Gastrocnemius medialis (tissue), 4 donors: ENCODE measurements around the gene DYNLT5. TPM values are rescaled to one million over a fixed set of nuclear protein-coding genes. Genes with fewer than 3 reads are reported as not detected.

Source experiments
- ATAC-seq, 2 donors: fragments of 150-250 bp; one replicate each; pipeline ENCODE4 v1.9.1; 2016
- DNase-seq, 2 donors: peaks; one replicate each; pipeline ENCODE4 v3.0.0-alpha.2; 2019
- H3K27ac ChIP-seq, 4 donors: fragments of 200-600 bp; sonication (generic); 1 replicate in 1 of 4; 2 replicates in 3 of 4; pipeline ENCODE4 v1.5.1; 2016 to 2018; ENCODE audit warnings: mild to moderate bottlenecking in 2 of 4, moderate library complexity in 1 of 4
- H3K27me3 ChIP-seq, 3 donors: fragments of 200-600 bp; sonication (generic) in 2 of 3; 1 replicate in 1 of 3; 2 replicates in 2 of 3; pipeline versions ENCODE4 v1.5.1 to v1.6.0; 2016 to 2019; ENCODE audit warnings: mild to moderate bottlenecking in 1 of 3, moderate library complexity in 1 of 3
- H3K36me3 ChIP-seq, 2 donors: fragments of 200-600 bp; sonication (generic) in 1 of 2; one replicate each; pipeline ENCODE4 v1.5.1; 2017 to 2018
- H3K4me1 ChIP-seq, 2 donors: fragments of 200-600 bp; sonication (generic) in 1 of 2; one replicate each; pipeline ENCODE4 v1.5.1; 2016 to 2017; ENCODE audit warnings: mild to moderate bottlenecking in 2 of 2
- H3K4me3 ChIP-seq, 4 donors: fragments of 200-600 bp; sonication (generic) in 3 of 4; 1 replicate in 1 of 4; 2 replicates in 3 of 4; pipeline ENCODE4 v1.5.1; 2016 to 2019; ENCODE audit warnings: mild to moderate bottlenecking in 2 of 4
- H3K9me3 ChIP-seq, 3 donors: fragments of 200-600 bp; sonication (generic) in 2 of 3; 1 replicate in 1 of 3; 2 replicates in 2 of 3; pipeline ENCODE4 v1.5.1; 2016 to 2019
- CTCF ChIP-seq, 5 experiments: fragments of 450-650 bp in 3 of 5; fragments of 200-600 bp in 2 of 5; sonication (generic) in 2 of 5; IDR thresholded peaks in 4 of 5; conservative IDR thresholded peaks in 1 of 5; 1 replicate in 4 of 5; 2 replicates in 1 of 5; pipeline ENCODE4 v1.5.1; 2016 to 2019; ENCODE audit warnings: antibody characterized with exemption in 5 of 5, mild to moderate bottlenecking in 3 of 5, moderate library complexity in 3 of 5
- POLR2A ChIP-seq, 2 donors: fragments of 450-650 bp; IDR thresholded peaks; one replicate each; pipeline ENCODE4 v1.6.1; 2017; ENCODE audit warnings: antibody characterized with exemption in 2 of 2, mild to moderate bottlenecking in 2 of 2, moderate library complexity in 2 of 2
- in situ Hi-C, 4 donors: fragments of 200-750 bp; cut with MboI; loops; one replicate each; pipeline versions ENCODE4 v1.15.0 to v1.8.0; 2017; ENCODE audit warnings: low sequenced_read_pairs in 4 of 4
- intact Hi-C: fragments of 100-400 bp; cut with DNase I; formaldehyde crosslinking; loops from one replicate; pipeline ENCODE4 v1.15.1; 2023; ENCODE audit warnings: low total_unique reads
- total RNA-seq, 4 donors: library from RNA; depleted of rRNA; stranded (reverse); fragments of >200 nt; gene quantifications; one replicate each; pipeline versions ENCODE4 v1.1.0 to v1.2.3, GENCODE V29; 2016

Gene DYNLT5
- total RNA-seq, 4 donors from 2014 or later = 1.6 TPM; not detected in 3

- no peaks in the 10 kb centered on the region for H3K9me3 ChIP-seq
- in situ Hi-C loops (no loop called here), intact Hi-C loops (no loop called here)
- no peaks in the 10 kb centered on the region for H3K27me3 ChIP-seq
- H3K27ac ChIP-seq = no peak overlapping the region
- ATAC-seq = no peak
- H3K4me1 ChIP-seq = no peaks in the 10 kb centered on the region
- no peaks in the 10 kb centered on the region for H3K36me3 ChIP-seq
- no peak overlapping the region for H3K4me3 ChIP-seq
- TF ChIP-seq CTCF (IDR thresholded peaks at IDR 0.05 in 4 of 5, conservative IDR thresholded peaks at IDR 0.05 in 1 of 5) = no peak
- no peak for TF ChIP-seq POLR2A (IDR thresholded peaks at IDR 0.05)
- DNase-seq = no peak
These were observed 72.5 kb downstream of the DYNLT5 start for GRCh38 chr1:66824771-66825170.

Other genes with a start within 250 kb of the DYNLT5 start
- 1 to 10 TPM; 2.5 to 7.1 (median 2.9) TPM for gene SGIP1, start 218.3 kb upstream of the DYNLT5 start, total RNA-seq
- gene INSL5, start 48.8 kb downstream of the DYNLT5 start, total RNA-seq = not detected
- gene DNAI4, start 172.4 kb downstream of the DYNLT5 start, total RNA-seq = under 1 TPM in 3 of 4 donors, not detected in 1; 0.19 to 0.41 (median 0.29) TPM
- 10 to 100 TPM; 14.8 to 21.7 (median 15.4) TPM for gene MIER1, start 172.5 kb downstream of the DYNLT5 start, total RNA-seq